Measurements from ENCODE around the gene DAZL. TPM values are rescaled to one million over a fixed set of nuclear protein-coding genes. Genes with fewer than 3 reads are reported as not detected.

The DAZL gene
- polyA plus RNA-seq, 1 donor = not detected

DNA sequence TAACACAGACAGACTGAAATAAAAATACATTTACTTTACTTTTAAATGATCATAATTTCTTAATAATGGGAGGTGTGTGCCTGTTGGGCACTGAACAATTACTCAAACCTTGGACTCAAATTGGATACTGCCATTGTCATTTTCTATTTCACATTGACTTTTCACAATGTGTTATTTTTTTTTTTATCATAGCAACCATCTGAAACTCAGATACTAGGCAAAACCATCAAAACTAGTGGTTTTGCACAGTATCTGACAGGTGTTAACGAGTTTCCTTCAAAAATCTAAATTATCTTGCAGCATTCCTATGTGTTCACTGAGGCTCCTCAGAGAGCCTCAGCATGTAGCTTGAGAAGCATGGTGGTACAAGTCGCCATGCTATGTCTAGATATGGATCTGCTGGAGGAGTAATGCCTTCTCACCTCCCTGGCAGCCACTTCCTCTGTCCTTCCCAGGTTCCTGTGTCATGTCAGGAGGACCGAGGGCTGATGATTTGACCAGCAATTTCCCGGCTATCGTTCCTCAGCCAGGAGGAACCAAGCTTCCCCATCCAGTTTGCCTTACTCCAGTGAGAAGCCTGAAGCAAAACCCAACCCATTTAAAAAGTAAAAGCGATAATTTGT is 61.9 kb downstream of the DAZL start:
- no peak for DNase-seq

DNA sequence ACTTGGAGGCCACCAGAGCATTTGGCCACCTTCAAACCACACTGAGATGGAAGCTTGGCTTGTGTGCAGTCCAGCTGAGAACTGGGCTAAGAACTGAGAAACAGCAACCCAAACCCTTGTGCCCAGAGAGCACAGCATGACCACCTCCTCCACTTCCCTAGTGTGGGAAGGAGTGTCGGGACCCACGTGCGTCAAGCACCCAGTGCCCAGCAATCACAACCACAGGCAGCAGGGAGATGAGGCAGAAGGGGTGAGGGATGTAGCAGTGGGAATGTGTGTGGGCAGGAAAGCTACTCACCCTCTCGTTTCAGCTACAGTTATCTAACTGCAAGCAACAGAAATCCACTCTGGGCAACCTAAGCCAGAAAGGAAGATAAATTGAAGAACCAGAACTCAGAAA is 66.7 kb downstream of the DAZL start:
- DNase-seq = no peak

DNA sequence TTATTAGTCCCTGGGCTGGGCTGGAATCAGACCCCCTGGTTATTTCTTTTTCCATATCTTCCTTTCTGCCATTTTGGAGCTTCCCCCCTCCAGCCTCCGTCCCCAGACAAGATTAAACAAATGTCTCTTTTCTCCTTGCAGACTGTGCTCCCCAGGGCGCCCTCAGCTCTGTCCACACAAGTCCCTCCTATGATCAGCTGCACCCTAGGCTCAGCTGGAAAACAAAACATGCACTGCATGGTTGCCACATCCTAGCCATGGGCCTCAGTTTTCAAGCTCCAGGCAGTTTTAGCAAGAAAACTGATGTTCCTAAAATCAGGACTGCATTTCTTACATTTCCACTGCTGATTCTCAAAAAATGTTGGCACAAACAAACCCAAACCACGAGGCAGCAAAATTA is 68.2 kb downstream of the DAZL start:
- no peak for DNase-seq

Other genes starting within 250 kb of the DAZL start
- gene RFTN1, start 91.7 kb downstream of the DAZL start, polyA plus RNA-seq (ENCODE audit: insufficient read length) = 22.2 TPM